OCI-LY7 (cell line): ENCODE measurements around the gene TMEM35B.

Experiments used
- EZH2phosphoT487 ChIP-seq: fragments of 200-600 bp; sonication (generic); IDR thresholded peaks from 2 replicates; pipeline ENCODE4 v1.6.1; 2018; ENCODE audit warnings: low read depth, borderline replicate concordance, mild to moderate bottlenecking, mixed run types, antibody characterized with exemption, low read length, moderate library complexity, mixed read lengths
- TF ChIP-seq, protein P1 (sequence below): fragments of 200-600 bp; sonication (generic); conservative IDR thresholded peaks from 2 replicates; pipeline ENCODE4 v1.5.1; 2014; ENCODE audit warnings: mild to moderate bottlenecking, antibody characterized with exemption, low read length, moderate library complexity, mixed read lengths

DNA sequence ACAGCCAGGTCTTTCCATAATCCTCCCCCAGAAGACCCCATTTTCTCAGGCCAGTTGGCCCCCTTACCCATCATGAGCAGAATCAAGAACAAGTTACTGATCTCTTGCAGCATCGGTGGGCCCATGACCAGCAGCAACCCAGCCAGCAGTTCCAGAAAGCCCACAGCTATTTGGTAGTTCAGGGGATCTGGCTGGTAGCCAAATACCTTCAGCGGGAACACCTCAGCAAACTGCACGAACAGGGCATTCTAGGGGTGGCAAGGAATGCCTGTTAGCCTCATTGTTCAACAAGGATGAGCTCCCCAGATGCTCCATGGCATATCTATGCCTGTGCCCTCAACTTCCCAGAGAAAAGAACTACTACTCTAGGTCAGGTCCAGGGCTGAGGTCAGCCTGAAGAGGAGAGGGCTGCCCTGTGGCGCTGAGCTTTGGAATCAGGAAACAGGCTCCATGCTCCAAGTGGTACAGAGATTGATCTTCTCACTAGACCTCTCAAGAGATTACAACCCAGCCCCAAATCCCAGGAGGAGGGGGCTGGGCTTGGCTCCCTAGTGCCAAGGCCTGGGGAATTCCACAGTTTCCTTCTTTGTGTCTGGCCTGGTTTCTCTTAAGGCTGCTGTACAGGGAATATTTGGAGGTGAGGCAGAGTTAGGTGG lies 1.3 kb downstream of the TMEM35B start:
- TF ChIP-seq, protein P1, sequence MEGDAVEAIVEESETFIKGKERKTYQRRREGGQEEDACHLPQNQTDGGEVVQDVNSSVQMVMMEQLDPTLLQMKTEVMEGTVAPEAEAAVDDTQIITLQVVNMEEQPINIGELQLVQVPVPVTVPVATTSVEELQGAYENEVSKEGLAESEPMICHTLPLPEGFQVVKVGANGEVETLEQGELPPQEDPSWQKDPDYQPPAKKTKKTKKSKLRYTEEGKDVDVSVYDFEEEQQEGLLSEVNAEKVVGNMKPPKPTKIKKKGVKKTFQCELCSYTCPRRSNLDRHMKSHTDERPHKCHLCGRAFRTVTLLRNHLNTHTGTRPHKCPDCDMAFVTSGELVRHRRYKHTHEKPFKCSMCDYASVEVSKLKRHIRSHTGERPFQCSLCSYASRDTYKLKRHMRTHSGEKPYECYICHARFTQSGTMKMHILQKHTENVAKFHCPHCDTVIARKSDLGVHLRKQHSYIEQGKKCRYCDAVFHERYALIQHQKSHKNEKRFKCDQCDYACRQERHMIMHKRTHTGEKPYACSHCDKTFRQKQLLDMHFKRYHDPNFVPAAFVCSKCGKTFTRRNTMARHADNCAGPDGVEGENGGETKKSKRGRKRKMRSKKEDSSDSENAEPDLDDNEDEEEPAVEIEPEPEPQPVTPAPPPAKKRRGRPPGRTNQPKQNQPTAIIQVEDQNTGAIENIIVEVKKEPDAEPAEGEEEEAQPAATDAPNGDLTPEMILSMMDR: no peak
- TF ChIP-seq EZH2phosphoT487: no peak
